ENCODE results near the gene HOXD9. TPM values are rescaled to one million over a fixed set of nuclear protein-coding genes. Genes with fewer than 3 reads are reported as not detected.

The HOXD9 gene
- total RNA-seq, 2 experiments from 2014 or later = not detected

DNA sequence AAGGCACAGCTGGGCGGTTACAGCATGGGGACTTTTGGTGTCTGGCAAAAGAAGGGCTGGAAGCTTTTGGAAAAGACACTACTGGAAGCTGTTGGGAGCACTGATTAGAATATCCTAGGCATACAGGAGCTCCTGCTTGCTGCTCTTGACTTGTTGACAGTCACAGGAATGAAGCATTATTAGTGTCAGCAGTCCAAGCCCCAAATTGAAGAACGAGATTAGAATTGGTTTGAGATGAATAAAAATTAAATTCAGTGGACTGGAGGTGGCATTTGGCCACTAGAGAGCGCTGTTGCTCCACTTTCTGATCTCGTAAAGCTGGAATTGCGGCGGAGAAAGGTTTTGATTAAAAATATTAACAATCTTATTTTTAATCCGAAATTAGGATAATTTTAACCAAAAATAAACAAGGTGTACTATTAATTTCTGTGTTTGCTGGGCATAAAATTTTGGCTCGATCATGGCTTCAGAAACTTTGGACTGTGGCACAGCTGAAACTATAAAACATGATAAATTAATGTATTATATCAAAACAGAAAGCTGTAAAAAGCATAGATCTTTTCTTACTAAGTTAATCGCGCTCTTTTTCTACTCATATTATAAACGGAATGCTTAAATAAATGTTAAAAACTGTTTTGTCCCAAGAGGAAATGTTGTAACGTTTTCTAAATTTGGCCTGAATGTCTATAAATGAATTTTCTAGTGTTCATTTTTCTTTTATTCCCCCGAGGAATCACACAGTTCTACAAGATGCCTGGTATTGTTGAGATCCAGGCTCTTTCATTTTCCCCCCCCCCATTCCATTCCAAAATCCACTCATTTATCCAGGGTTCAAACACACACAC is 4.6 kb downstream of the HOXD9 start:
- TF ChIP-seq, protein P1, sequence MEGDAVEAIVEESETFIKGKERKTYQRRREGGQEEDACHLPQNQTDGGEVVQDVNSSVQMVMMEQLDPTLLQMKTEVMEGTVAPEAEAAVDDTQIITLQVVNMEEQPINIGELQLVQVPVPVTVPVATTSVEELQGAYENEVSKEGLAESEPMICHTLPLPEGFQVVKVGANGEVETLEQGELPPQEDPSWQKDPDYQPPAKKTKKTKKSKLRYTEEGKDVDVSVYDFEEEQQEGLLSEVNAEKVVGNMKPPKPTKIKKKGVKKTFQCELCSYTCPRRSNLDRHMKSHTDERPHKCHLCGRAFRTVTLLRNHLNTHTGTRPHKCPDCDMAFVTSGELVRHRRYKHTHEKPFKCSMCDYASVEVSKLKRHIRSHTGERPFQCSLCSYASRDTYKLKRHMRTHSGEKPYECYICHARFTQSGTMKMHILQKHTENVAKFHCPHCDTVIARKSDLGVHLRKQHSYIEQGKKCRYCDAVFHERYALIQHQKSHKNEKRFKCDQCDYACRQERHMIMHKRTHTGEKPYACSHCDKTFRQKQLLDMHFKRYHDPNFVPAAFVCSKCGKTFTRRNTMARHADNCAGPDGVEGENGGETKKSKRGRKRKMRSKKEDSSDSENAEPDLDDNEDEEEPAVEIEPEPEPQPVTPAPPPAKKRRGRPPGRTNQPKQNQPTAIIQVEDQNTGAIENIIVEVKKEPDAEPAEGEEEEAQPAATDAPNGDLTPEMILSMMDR (IDR thresholded peaks at IDR 0.05) = peak; percentile 90
- H3K4me3 Mint-ChIP-seq = no peak overlapping the region
- no peaks in the 10 kb centered on the region for H3K36me3 Mint-ChIP-seq (ENCODE audit: low read depth)
- POLR2A ChIA-PET = interaction anchor here (0.6 to 1.1 kb wide), 4 partner anchors 264 to 861 kb away, joined by 3 read pairs; no protein-coding TSS in a partner anchor
- H3K9me3 Mint-ChIP-seq = no peaks in the 10 kb centered on the region
- H3K27me3 Mint-ChIP-seq = peaks cover 71% of the 10 kb centered on the region
- no peak overlapping the region for H3K27ac Mint-ChIP-seq
- intact Hi-C loops (cut with micrococcal nuclease) = loop anchor here (5.0 kb wide), 2 partner anchors 525 to 1020 kb away; no protein-coding TSS in a partner anchor
- CTCF ChIA-PET = interaction anchor here (0.6 to 9.8 kb wide), 53 partner anchors 9 to 1038 kb away, joined by 3 to 95 read pairs (median 4); partner anchors contain the start of genes EVX2, HOXD10 and HOXD4
- ATAC-seq (no peak), DNase-seq (peak; percentile 81)
- peaks cover 26% of the 10 kb centered on the region for H3K4me1 Mint-ChIP-seq (ENCODE audit: low read depth)

DNA sequence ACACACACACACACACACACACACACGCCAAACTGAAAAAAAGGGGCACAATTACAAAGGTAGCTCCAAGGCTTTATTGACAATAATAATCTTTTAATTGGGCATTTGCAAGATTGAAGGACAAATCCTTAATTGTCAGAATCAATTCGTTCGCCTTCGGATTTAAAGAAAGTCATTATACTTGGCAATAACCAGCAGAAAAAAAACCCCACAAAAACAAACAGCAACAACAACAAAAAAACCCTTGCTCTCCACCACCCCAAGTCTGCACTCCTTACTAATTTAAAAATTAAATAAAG is 5.2 kb downstream of the HOXD9 start:
- ChIA-PET CTCF (interaction anchor here (0.6 to 9.8 kb wide), 29 partner anchors 9 to 1034 kb away, joined by 3 to 95 read pairs (median 8); partner anchors contain the start of genes HOXD10 and HOXD4), POLR2A (interaction anchor here (0.6 kb wide), 2 partner anchors 263 to 860 kb away, joined by 3 read pairs; no protein-coding TSS in a partner anchor)
- Mint-ChIP-seq H3K27ac (no peak overlapping the region), H3K9me3 (no peaks in the 10 kb centered on the region), H3K27me3 (peaks cover 73% of the 10 kb centered on the region), H3K4me1 (ENCODE audit: low read depth) (peaks cover 28% of the 10 kb centered on the region), H3K36me3 (ENCODE audit: low read depth) (no peaks in the 10 kb centered on the region), H3K4me3 (no peak overlapping the region)
- TF ChIP-seq, protein P1 (IDR thresholded peaks at IDR 0.05) = no peak
- ATAC-seq = no peak
- DNase-seq = no peak
- intact Hi-C loops (cut with micrococcal nuclease) = loop anchor here (5.0 kb wide), 2 partner anchors 525 to 1020 kb away; no protein-coding TSS in a partner anchor

DNA sequence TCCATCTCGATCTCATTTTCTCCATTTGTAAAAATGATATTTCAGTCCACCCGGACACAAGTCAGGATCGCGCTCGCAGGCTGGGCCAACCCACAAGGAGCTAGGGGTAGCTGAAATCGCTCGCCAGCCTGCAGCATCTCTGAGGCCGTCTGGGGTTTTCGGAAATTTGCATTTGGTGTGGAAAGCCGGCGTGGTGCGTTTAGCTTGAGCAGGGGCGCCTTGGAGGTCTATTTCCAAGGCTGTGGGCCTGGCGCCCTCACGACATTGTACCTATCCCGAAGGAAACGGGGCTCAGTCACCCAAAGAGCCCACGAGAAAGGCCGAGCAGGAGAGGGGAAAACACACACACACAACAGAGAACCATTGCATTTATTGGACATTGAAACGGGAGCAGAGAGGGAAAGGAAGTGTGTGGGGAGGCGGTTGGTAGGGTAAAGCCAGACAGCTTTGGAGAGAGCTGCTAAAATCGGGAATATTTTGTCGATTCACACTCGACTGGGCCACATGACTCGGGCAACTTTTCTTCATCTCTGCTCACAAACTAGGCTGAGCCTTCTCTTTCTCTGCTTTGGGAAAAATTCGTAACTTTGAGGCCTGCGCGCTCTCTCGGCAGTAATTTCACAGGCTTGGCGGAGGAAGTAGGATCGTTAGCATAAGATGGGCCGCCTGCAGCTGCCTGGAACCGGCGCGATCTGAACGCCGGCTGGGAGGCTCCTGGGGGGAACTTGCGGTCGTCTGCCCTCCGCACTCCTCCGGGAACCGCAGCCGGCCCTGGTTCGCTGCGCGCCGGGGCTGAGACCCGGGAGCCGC is 5.9 kb downstream of the HOXD9 start:
- peaks cover 28% of the 10 kb centered on the region for H3K4me1 Mint-ChIP-seq (ENCODE audit: low read depth)
- TF ChIP-seq, protein P1 (IDR thresholded peaks at IDR 0.05) = no peak
- no peaks in the 10 kb centered on the region for H3K9me3 Mint-ChIP-seq
- ATAC-seq = no peak
- CTCF ChIA-PET = interaction anchor here (0.6 to 9.8 kb wide), 16 partner anchors 9 to 1033 kb away, joined by 3 to 95 read pairs (median 15); partner anchors contain the start of genes HOXD10 and HOXD4
- intact Hi-C loops (cut with micrococcal nuclease) = loop anchor here (5.0 kb wide), 2 partner anchors 524 to 1019 kb away; no protein-coding TSS in a partner anchor
- peaks cover 79% of the 10 kb centered on the region for H3K27me3 Mint-ChIP-seq
- peak overlapping the region; percentile 15 for H3K4me3 Mint-ChIP-seq
- H3K27ac Mint-ChIP-seq = peak overlapping the region; percentile 57
- POLR2A ChIA-PET = interaction anchor here (0.5 to 0.6 kb wide), 3 partner anchors 13 to 860 kb away, joined by 3 read pairs; no protein-coding TSS in a partner anchor
- no peak for DNase-seq
- H3K36me3 Mint-ChIP-seq (ENCODE audit: low read depth) = no peaks in the 10 kb centered on the region

DNA sequence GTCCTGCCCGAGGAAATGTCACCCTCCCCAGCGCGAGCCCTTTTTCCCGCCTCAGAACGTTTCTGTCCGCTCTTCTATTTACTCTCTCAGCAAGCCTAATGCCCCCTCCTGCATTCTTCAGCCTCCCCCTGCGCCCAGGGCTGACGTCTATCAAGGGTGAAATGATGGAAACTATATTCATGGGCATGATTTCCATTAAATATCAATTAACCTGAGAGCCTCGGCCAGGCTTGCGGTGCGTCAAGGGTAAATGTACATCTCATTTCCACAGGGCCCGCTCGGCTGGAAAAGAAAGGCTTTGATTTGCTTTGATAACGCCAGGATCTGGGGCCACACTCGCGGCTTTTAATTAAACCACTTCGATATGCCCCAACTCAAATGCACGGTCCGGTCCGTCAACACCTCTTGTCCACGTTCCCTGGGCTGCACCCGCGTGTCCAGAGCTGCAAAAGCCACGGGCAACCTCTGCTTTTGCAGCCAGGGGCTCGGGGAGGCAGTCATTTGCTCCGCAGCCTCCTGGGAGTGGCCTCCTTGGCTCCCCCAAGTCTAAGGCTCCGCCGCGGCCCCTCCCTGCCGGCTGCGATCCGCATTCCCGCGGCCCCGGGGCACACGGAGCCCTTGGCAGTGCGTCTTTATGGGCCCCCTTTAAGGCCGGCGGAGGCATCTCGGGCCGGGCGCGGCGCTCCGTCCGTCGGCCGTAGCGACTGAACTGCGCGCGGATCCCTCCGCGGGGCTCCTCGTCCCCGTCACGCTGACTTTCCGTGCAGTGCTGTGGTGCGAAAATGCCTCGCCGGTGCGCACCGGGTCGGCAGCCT is 6.7 kb downstream of the HOXD9 start, which contains the start of gene HOXD8:
TSS of gene HOXD8 (plus strand) at position 724 of the 815 bp plus-strand sequence. CDS start 662 bp downstream, outside the sequence.
- TF ChIP-seq, protein P1 (IDR thresholded peaks at IDR 0.05) = no peak
- peaks cover 25% of the 10 kb centered on the region for H3K4me1 Mint-ChIP-seq (ENCODE audit: low read depth)
- no peaks in the 10 kb centered on the region for H3K9me3 Mint-ChIP-seq
- H3K4me3 Mint-ChIP-seq = peak within 1 kb of the TSS; percentile 35
- no peak within 1 kb of the TSS for H3K27ac Mint-ChIP-seq
- DNase-seq (no peak), ATAC-seq (no peak)
- ChIA-PET POLR2A (interaction anchor here (0.5 kb wide), 1 partner anchor 14 kb away, joined by 3 read pairs; no protein-coding TSS in a partner anchor), CTCF (interaction anchor here (1.4 to 9.8 kb wide), 7 partner anchors 11 to 1020 kb away, joined by 4 to 95 read pairs (median 38); no protein-coding TSS in a partner anchor)
- peaks cover 79% of the 10 kb centered on the region for H3K27me3 Mint-ChIP-seq
- no peaks in the 10 kb centered on the region for H3K36me3 Mint-ChIP-seq (ENCODE audit: low read depth)
- intact Hi-C loops (cut with micrococcal nuclease) = loop anchor here (5.0 kb wide), 2 partner anchors 523 to 1018 kb away; no protein-coding TSS in a partner anchor
